Measurements from ENCODE around the gene TMEM63A. TPM values are rescaled to one million over a fixed set of nuclear protein-coding genes. Genes with fewer than 3 reads are reported as not detected.

TMEM63A gene
- total and polyA plus RNA-seq, 2 of the 13 experiments (the other 11 are each of a cell fraction or from before 2014, with no cell fraction given), result 23.9 to 53.3 TPM

- TF ChIP-seq NFAT5 (CRISPR knock-in tag; IDR thresholded peaks at IDR 0.05), result no peak
- TF ChIP-seq ZNF615 (CRISPR knock-in tag; IDR thresholded peaks at IDR 0.05; ENCODE audit: borderline replicate concordance), result no peak
- TF ChIP-seq CC2D1A (CRISPR knock-in tag; IDR thresholded peaks at IDR 0.05), result no peak
- TF ChIP-seq SIN3B (IDR thresholded peaks at IDR 0.05; ENCODE audit: low read length), result no peak
- TF ChIP-seq NFATC3 (CRISPR knock-in tag; IDR thresholded peaks at IDR 0.05), result no peak
- TF ChIP-seq NFIC (IDR thresholded peaks at IDR 0.05; ENCODE audit: low read length), result no peak
- no peak for TF ChIP-seq ZNF75D (CRISPR knock-in tag; IDR thresholded peaks at IDR 0.05; ENCODE audit: borderline replicate concordance)
- TF ChIP-seq ATAD3A (CRISPR knock-in tag; IDR thresholded peaks at IDR 0.05), result no peak
- TF ChIP-seq PAXIP1 (CRISPR knock-in tag; conservative IDR thresholded peaks at IDR 0.05), result peak; percentile 42; the same call in 1 of the 2 replicates
These were observed 61.6 kb downstream of the TMEM63A start (continued) for GRCh38 chr1:225820522-225821120.

Measured in HepG2 (cell line).